GM10248 (cell line): ENCODE measurements around the gene SPTBN2.

Experiments used
- CTCF ChIA-PET: fragments of 300-600 bp; sonication (Branson Sonifier 250); formaldehyde crosslinking; extraction: SDS; loops from one replicate; lab custom pipeline; 2021; ENCODE audit warnings: antibody characterized with exemption; lab: Yijun Ruan, JAX
- POLR2A ChIA-PET: fragments of 350-650 bp; sonication (Branson Sonifier 250); formaldehyde crosslinking; extraction: SDS; loops from one replicate; lab custom pipeline; 2020; ENCODE audit warnings: antibody characterized with exemption; lab: Yijun Ruan, JAX
- DNase-seq: peaks from one replicate; pipeline ENCODE4 v3.0.0; 2012; ENCODE audit errors: extremely low spot score
- TF ChIP-seq, protein P1 (sequence below): IDR thresholded peaks from 2 replicates; pipeline ENCODE4 v1.5.1; 2012; ENCODE audit warnings: mild to moderate bottlenecking, low read depth; ENCODE audit errors: extremely low read depth, missing control alignments, control extremely low read depth

The SPTBN2 gene

DNA sequence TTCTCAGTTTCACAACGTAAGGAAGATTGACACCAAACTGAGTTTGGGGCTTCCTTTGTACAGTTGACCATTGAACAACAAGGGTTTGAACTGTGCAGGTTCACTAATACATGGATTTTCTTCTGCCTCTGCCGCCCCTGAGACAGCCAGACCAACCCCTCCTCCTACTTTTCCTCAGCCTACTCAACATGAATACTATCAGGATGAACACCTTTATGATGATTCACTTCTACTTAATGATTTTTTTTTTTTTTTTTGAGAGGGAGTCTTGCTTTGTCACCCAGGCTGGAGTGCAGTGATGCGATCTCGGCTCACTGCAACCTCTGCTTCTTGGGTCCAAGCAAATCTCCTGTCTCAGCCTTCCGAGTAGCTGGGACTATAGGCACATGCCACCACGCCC, 75.9 kb downstream of the SPTBN2 start:
- CTCF ChIA-PET, result interaction anchor here (1.3 to 1.8 kb wide), 4 partner anchors 8 to 32 kb away, joined by 3 to 5 read pairs (median 4); no protein-coding TSS in a partner anchor
- POLR2A ChIA-PET, result interaction anchor here (1.1 to 2.3 kb wide), 3 partner anchors 15 to 215 kb away, joined by 3 to 10 read pairs (median 3); partner anchors contain the start of genes MRPL11 and RBM4
- no peak for DNase-seq
- TF ChIP-seq, protein P1, sequence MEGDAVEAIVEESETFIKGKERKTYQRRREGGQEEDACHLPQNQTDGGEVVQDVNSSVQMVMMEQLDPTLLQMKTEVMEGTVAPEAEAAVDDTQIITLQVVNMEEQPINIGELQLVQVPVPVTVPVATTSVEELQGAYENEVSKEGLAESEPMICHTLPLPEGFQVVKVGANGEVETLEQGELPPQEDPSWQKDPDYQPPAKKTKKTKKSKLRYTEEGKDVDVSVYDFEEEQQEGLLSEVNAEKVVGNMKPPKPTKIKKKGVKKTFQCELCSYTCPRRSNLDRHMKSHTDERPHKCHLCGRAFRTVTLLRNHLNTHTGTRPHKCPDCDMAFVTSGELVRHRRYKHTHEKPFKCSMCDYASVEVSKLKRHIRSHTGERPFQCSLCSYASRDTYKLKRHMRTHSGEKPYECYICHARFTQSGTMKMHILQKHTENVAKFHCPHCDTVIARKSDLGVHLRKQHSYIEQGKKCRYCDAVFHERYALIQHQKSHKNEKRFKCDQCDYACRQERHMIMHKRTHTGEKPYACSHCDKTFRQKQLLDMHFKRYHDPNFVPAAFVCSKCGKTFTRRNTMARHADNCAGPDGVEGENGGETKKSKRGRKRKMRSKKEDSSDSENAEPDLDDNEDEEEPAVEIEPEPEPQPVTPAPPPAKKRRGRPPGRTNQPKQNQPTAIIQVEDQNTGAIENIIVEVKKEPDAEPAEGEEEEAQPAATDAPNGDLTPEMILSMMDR, result no peak

DNA sequence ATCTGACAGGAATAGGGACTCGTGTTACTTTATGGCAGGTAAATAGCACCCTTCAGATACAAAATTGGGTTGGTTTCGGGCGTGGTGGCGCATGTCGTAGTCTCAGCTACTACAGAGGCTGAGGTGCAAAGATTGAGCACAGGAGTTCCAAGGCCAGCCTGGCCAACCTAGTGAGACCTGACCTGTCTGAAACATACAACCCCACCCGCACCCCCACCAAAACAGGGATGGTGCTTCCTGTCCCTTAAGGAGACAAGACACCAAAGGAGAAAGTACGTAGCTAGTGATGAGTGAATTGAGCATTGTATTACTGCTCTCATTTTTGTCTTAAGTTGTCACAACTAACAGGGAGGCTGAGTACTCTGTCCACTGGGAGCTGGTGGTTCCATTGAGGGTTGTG, 76.4 kb downstream of the SPTBN2 start:
- CTCF ChIA-PET, result interaction anchor here (1.3 to 1.8 kb wide), 3 partner anchors 8 to 31 kb away, joined by 3 to 5 read pairs (median 3); no protein-coding TSS in a partner anchor
- DNase-seq, result no peak
- POLR2A ChIA-PET, result interaction anchor here (0.6 to 2.3 kb wide), 3 partner anchors 8 to 16 kb away, joined by 3 to 10 read pairs (median 3); partner anchors contain the start of gene RBM4
- TF ChIP-seq, protein P1, result no peak

DNA sequence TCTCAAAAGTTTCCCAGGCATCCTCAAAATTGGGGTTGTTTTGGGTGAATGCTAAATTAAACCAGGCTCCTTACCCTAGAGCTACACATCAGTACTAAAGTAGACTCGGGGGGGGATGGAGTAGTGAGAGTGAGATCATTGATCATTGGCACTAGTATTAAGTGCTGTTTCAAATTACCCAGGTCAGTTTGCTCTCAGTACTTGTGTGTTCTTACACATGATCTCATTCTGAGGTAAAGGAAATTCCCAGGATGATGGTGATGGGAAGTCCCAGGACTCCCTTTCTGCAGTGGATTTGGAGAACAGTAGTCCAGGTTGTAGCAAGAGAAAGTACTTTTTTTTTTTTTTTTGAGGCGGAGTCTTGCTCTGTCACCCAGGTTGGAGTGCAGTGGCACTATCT, 78.0 kb downstream of the SPTBN2 start:
- TF ChIP-seq, protein P1, result no peak

DNA sequence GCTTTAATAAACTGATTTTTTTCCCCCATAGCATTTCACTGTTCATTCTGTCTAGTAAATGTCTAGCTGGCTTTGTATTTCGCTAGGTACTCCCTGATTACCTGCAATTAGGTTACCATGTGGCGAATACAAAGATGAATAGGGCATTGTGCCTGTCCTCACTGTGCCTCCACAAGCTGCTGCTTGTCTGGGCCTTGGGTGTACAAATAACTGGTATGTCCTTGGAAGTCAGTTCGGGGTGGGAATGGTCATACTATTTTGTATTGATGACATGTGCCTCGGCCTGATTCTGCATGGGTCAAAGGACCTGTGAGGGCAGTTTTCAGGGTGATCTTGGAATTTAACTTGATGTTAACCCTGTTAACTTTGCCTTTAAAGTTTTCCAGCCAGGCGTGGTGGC, 79.1 kb downstream of the SPTBN2 start:
- no peak for DNase-seq
- POLR2A ChIA-PET, result interaction anchor here (1.3 to 2.5 kb wide), 2 partner anchors 12 to 44 kb away, joined by 5 to 11 read pairs; partner anchors contain the start of gene RBM4
- CTCF ChIA-PET, result interaction anchor here (1.2 to 1.3 kb wide), 2 partner anchors 9 to 10 kb away, joined by 3 to 5 read pairs; no protein-coding TSS in a partner anchor
- TF ChIP-seq, protein P1, result no peak

More for the DNA sequence above, 78.0 kb downstream of the SPTBN2 start:
- DNase-seq, result no peak
- POLR2A ChIA-PET, result interaction anchor here (2.5 kb wide), 1 partner anchor 13 kb away, joined by 11 read pairs; the partner anchor contains the start of gene RBM4
- CTCF ChIA-PET, result no interaction called here

DNA sequence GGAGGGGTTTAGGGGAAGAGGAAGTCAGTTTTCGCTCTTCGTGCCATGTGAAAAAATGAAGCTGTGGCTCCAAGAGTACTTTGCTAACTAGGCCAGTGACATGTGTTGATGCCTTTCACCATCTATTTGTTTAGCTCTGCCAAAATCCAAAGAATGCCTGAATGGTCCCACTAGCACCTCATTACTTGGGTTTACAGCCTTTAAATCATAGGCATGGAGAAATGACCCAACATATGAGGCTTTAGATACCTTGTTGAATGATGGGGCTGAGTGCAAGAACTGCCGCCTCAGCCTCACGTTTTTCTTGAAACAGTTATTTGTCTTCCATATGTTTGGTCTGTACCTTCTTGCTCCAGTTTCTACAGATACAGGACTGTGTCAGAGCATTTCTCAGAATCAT, 82.2 kb downstream of the SPTBN2 start:
- DNase-seq, result no peak
- ChIA-PET POLR2A (interaction anchor here (0.6 to 1.8 kb wide), 4 partner anchors 9 to 163 kb away, joined by 3 to 7 read pairs (median 3); partner anchors contain the start of gene RBM4), CTCF (interaction anchor here (1.2 to 2.6 kb wide), 6 partner anchors 9 to 32 kb away, joined by 3 to 10 read pairs (median 3); partner anchors contain the start of gene RBM4)
- TF ChIP-seq, protein P1, result no peak

DNA sequence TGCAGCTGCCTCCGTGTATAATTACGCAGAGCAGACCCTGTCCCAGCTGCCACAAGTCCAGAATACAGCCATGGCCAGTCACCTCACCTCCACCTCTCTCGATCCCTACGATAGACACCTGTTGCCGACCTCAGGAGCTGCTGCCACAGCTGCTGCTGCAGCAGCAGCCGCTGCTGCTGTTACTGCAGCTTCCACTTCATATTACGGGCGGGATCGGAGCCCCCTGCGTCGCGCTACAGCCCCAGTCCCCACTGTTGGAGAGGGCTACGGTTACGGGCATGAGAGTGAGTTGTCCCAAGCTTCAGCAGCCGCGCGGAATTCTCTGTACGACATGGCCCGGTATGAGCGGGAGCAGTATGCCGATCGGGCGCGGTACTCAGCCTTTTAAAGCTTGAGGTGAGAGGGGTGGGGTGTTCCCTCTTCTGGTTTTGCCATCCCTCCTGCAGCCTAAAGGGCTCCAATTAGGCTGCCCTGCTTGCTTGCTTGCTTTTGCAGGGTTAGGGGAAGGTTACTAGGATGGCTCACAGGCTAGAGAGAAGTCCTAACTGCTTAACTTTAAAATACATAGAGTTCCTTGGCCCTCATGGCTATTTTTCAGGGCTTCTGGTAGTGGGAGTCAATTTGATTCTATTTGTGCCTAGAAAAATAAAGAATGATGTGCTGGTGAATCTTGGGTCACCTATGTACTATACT, 85.1 kb downstream of the SPTBN2 start:
- CTCF ChIA-PET, result interaction anchor here (0.7 to 2.2 kb wide), 5 partner anchors 10 to 29 kb away, joined by 3 to 8 read pairs (median 4); no protein-coding TSS in a partner anchor
- TF ChIP-seq, protein P1, result no peak
- POLR2A ChIA-PET, result interaction anchor here (0.7 kb wide), 1 partner anchor 9 kb away, joined by 3 read pairs; no protein-coding TSS in a partner anchor
- no peak for DNase-seq
